HEK293 (cell line): ENCODE measurements around the gene CUL7.

Experiments
- CTCF ChIA-PET: fragments of 350-600 bp; formaldehyde crosslinking; extraction: SDS; loops from one replicate; lab custom pipeline; 2021; ENCODE audit warnings: antibody characterized with exemption; lab: Yijun Ruan, JAX
- POLR2A ChIA-PET: fragments of 300-600 bp; formaldehyde crosslinking; extraction: SDS; loops from one replicate; lab custom pipeline; 2020; ENCODE audit warnings: antibody characterized with exemption, inconsistent platforms; lab: Yijun Ruan, JAX
- H3K27ac ChIP-seq: fragments of 200-500 bp; sonication (Bioruptor generic); 2 replicates; pipeline ENCODE4 v1.5.1; 2014; ENCODE audit warnings: low read depth, low read length, control low read depth, inconsistent platforms; ENCODE audit errors: extremely low read depth
- H3K36me3 ChIP-seq, 2 experiments: fragments of 200-500 bp in 1 of 2; sonication (Bioruptor generic) in 1 of 2; 1 replicate in 1 of 2; 2 replicates in 1 of 2; pipeline ENCODE4 v1.5.1; 2014 to 2017; ENCODE audit warnings: inconsistent platforms in 2 of 2, low read length in 2 of 2; ENCODE audit not compliant: control insufficient read depth in 2 of 2, insufficient read depth in 1 of 2
- H3K4me1 ChIP-seq: fragments of 200-500 bp; sonication (Bioruptor generic); 2 replicates; pipeline ENCODE4 v1.5.1; 2014; ENCODE audit warnings: mild to moderate bottlenecking, low read length, inconsistent platforms; ENCODE audit not compliant: control insufficient read depth, insufficient read depth
- H3K4me3 ChIP-seq: 2 replicates; pipeline ENCODE4 v1.5.1; 2011; ENCODE audit warnings: low read depth, mild to moderate bottlenecking, control low read depth, low read length, moderate library complexity
- H3K9me3 ChIP-seq: fragments of 200-500 bp; sonication (Bioruptor generic); 2 replicates; pipeline ENCODE4 v1.5.1; 2014; ENCODE audit warnings: low read depth, low read length, inconsistent platforms; ENCODE audit not compliant: control insufficient read depth, insufficient read depth
- AEBP2 ChIP-seq: fragments of 450-650 bp; formaldehyde crosslinking; IDR thresholded peaks from 2 replicates; pipeline ENCODE4 v1.5.1; 2016; ENCODE audit warnings: missing biosample characterization, missing genetic modification characterization, borderline replicate concordance
- FEZF1 ChIP-seq: fragments of 450-650 bp; formaldehyde crosslinking; IDR thresholded peaks from 2 replicates; pipeline ENCODE4 v1.5.1; 2016; ENCODE audit warnings: missing biosample characterization, missing genetic modification characterization
- GLIS1 ChIP-seq: fragments of 450-650 bp; formaldehyde crosslinking; IDR thresholded peaks from 2 replicates; pipeline ENCODE4 v1.5.1; 2016; ENCODE audit warnings: missing biosample characterization, missing genetic modification characterization
- HOXD13 ChIP-seq: sonication (generic); formaldehyde crosslinking; IDR thresholded peaks from 2 replicates; pipeline ENCODE4 v1.8.0; 2022; ENCODE audit warnings: missing genetic modification reagents, borderline replicate concordance
- IKZF3 ChIP-seq: fragments of 450-650 bp; IDR thresholded peaks from 2 replicates; pipeline ENCODE4 v1.5.0; 2018; ENCODE audit warnings: missing biosample characterization, mild to moderate bottlenecking, missing genetic modification characterization, moderate library complexity
- MZF1 ChIP-seq: fragments of 450-650 bp; formaldehyde crosslinking; IDR thresholded peaks from 2 replicates; pipeline ENCODE4 v1.5.1; 2017; ENCODE audit warnings: missing biosample characterization, missing genetic modification characterization, borderline replicate concordance
- OSR2 ChIP-seq: fragments of 450-650 bp; formaldehyde crosslinking; IDR thresholded peaks from 2 replicates; pipeline ENCODE4 v1.5.1; 2016; ENCODE audit warnings: missing biosample characterization, missing genetic modification characterization
- SP7 ChIP-seq: fragments of 450-650 bp; formaldehyde crosslinking; IDR thresholded peaks from 2 replicates; pipeline ENCODE4 v1.5.1; 2016; ENCODE audit warnings: missing biosample characterization, missing genetic modification characterization
- WT1 ChIP-seq: fragments of 450-650 bp; formaldehyde crosslinking; IDR thresholded peaks from 2 replicates; pipeline ENCODE4 v1.5.1; 2016; ENCODE audit warnings: missing biosample characterization, missing genetic modification characterization
- ZBTB48 ChIP-seq: fragments of 450-650 bp; formaldehyde crosslinking; IDR thresholded peaks from 2 replicates; pipeline ENCODE4 v1.5.1; 2016; ENCODE audit warnings: missing biosample characterization, missing genetic modification characterization
- ZNF10 ChIP-seq: fragments of 450-650 bp; formaldehyde crosslinking; IDR thresholded peaks from 2 replicates; pipeline ENCODE4 v1.5.1; 2017; ENCODE audit warnings: missing biosample characterization, missing genetic modification characterization
- ZNF133 ChIP-seq: fragments of 450-650 bp; formaldehyde crosslinking; IDR thresholded peaks from 2 replicates; pipeline ENCODE4 v1.5.1; 2016; ENCODE audit warnings: missing biosample characterization, missing genetic modification characterization
- ZNF138 ChIP-seq: fragments of 450-650 bp; formaldehyde crosslinking; IDR thresholded peaks from 2 replicates; pipeline ENCODE4 v1.5.1; 2016; ENCODE audit warnings: missing biosample characterization, missing genetic modification characterization, borderline replicate concordance
- ZNF2 ChIP-seq: fragments of 450-650 bp; formaldehyde crosslinking; IDR thresholded peaks from 2 replicates; pipeline ENCODE4 v1.5.1; 2016; ENCODE audit warnings: missing biosample characterization, missing genetic modification characterization
- ZNF324 ChIP-seq: fragments of 450-650 bp; formaldehyde crosslinking; IDR thresholded peaks from 2 replicates; pipeline ENCODE4 v1.5.1; 2016; ENCODE audit warnings: missing biosample characterization, missing genetic modification characterization
- ZNF341 ChIP-seq: fragments of 450-650 bp; formaldehyde crosslinking; IDR thresholded peaks from 2 replicates; pipeline ENCODE4; 2016; ENCODE audit warnings: low read depth, missing biosample characterization, missing genetic modification characterization
- ZNF366 ChIP-seq: fragments of 450-650 bp; formaldehyde crosslinking; conservative IDR thresholded peaks from 2 replicates; pipeline ENCODE4 v1.5.1; 2016; ENCODE audit warnings: missing biosample characterization, missing genetic modification characterization
- ZNF433 ChIP-seq: fragments of 450-650 bp; formaldehyde crosslinking; IDR thresholded peaks from 2 replicates; pipeline ENCODE4 v1.5.1; 2016; ENCODE audit warnings: missing biosample characterization, missing genetic modification characterization, low read depth
- ZNF514 ChIP-seq: fragments of 450-650 bp; formaldehyde crosslinking; IDR thresholded peaks from 2 replicates; pipeline ENCODE4 v1.5.1; 2016; ENCODE audit warnings: missing biosample characterization, missing genetic modification characterization
- ZNF548 ChIP-seq: fragments of 450-650 bp; formaldehyde crosslinking; IDR thresholded peaks from 2 replicates; pipeline ENCODE4 v1.5.1; 2016; ENCODE audit warnings: missing biosample characterization, missing genetic modification characterization
- ZNF621 ChIP-seq: fragments of 450-650 bp; formaldehyde crosslinking; IDR thresholded peaks from 2 replicates; pipeline ENCODE4 v1.5.1; 2017; ENCODE audit warnings: missing biosample characterization, missing genetic modification characterization
- ZNF777 ChIP-seq: fragments of 450-650 bp; formaldehyde crosslinking; IDR thresholded peaks from 2 replicates; pipeline ENCODE4 v1.5.1; 2017; ENCODE audit warnings: missing biosample characterization, missing genetic modification characterization, borderline replicate concordance
- ZNF785 ChIP-seq: fragments of 450-650 bp; formaldehyde crosslinking; IDR thresholded peaks from 2 replicates; pipeline ENCODE4 v1.5.1; 2016; ENCODE audit warnings: missing biosample characterization, missing genetic modification characterization
- ZXDB ChIP-seq: fragments of 450-650 bp; formaldehyde crosslinking; IDR thresholded peaks from 2 replicates; pipeline ENCODE4 v1.5.1; 2016; ENCODE audit warnings: missing biosample characterization, missing genetic modification characterization
- TF ChIP-seq, protein P1 (sequence below): fragments of 450-650 bp; formaldehyde crosslinking; IDR thresholded peaks from 2 replicates; pipeline ENCODE4 v1.5.1; 2016; ENCODE audit warnings: missing biosample characterization, missing genetic modification characterization
- TF ChIP-seq, protein P2 (sequence below): fragments of 450-650 bp; formaldehyde crosslinking; IDR thresholded peaks from 2 replicates; pipeline ENCODE4 v1.5.1; 2016; ENCODE audit warnings: missing biosample characterization, missing genetic modification characterization
- TF ChIP-seq, protein P3 (sequence below): fragments of 450-650 bp; formaldehyde crosslinking; conservative IDR thresholded peaks from 2 replicates; pipeline ENCODE4 v1.5.1; 2016; ENCODE audit warnings: low read depth, missing biosample characterization, missing genetic modification characterization

The CUL7 gene

GRCh38 chr6:43091020-43091419 lies 37.4 kb upstream of the CUL7 start (continued):
- TF ChIP-seq, protein P1, sequence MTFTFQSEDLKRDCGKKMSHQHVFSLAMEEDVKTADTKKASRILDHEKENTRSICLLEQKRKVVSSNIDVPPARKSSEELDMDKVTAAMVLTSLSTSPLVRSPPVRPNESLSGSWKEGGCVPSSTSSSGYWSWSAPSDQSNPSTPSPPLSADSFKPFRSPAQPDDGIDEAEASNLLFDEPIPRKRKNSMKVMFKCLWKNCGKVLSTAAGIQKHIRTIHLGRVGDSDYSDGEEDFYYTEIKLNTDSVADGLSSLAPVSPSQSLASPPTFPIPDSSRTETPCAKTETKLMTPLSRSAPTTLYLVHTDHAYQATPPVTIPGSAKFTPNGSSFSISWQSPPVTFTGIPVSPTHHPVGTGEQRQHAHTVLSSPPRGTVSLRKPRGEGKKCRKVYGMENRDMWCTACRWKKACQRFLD (tag by site-specific recombination), result no peak
- TF ChIP-seq ZNF138 (tag by site-specific recombination), result no peak

DNA sequence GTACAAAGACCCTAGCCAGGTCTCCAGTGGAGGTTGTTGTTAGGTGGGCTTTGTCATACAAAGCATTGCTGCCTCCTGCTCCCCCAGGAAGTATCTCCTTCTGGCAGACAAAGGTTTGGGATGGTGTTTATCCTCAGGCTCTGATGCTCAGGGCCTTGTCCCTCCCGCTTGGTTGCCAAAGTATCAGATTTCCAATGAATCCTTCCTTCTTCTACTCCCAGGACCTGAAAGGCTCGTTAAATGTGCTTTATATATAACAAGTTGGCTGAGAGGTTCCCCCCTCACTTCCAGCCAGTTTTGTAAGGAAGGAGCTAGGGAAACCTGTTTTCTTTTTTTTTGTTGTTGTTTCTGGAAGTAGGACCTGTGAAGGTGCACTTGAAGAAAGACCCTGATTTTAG lies 36.9 kb upstream of the CUL7 start:
- H3K4me3 ChIP-seq, result no peak overlapping the region
- H3K36me3 ChIP-seq, result no peaks in the 10 kb centered on the region
- ChIA-PET POLR2A (interaction anchor here (1.1 to 1.6 kb wide), 2 partner anchors 10 to 76 kb away, joined by 3 read pairs; partner anchors contain the start of genes KLHDC3 and MEA1), CTCF (interaction anchor here (0.6 to 1.6 kb wide), 7 partner anchors 8 to 428 kb away, joined by 3 to 4 read pairs (median 3); partner anchors contain the start of gene DNPH1)
- H3K27ac ChIP-seq, result peak overlapping the region; percentile 75
- no peaks in the 10 kb centered on the region for H3K9me3 ChIP-seq
- peaks cover 41% of the 10 kb centered on the region for H3K4me1 ChIP-seq
- TF ChIP-seq OSR2 (peak; percentile 59), ZNF2 (tag by site-specific recombination) (no peak), ZNF433 (tag by site-specific recombination) (no peak), FEZF1 (tag by site-specific recombination) (peak; percentile 77), ZBTB48 (tag by site-specific recombination) (0 out of 2 replicates have a peak, but pooled peaks have one; percentile 23), ZNF10 (no peak), AEBP2 (tag by site-specific recombination) (no peak), ZNF366 (peak; percentile 80), GLIS1 (tag by site-specific recombination) (peak; percentile 81), SP7 (tag by site-specific recombination) (0 out of 2 replicates have a peak, but pooled peaks have one; percentile 21), IKZF3 (tag by site-specific recombination) (peak; percentile 82; the same call in 1 of the 2 replicates), ZXDB (peak; percentile 57; the same call in 1 of the 2 replicates), WT1 (tag by site-specific recombination) (peak; percentile 95), MZF1 (peak; percentile 63), ZNF341 (tag by site-specific recombination) (peak; percentile 41; the same call in 1 of the 2 replicates), ZNF621 (tag by site-specific recombination) (no peak), ZNF548 (no peak), ZNF785 (tag by site-specific recombination) (no peak), HOXD13 (CRISPR knock-in tag) (peak; percentile 54; the same call in 1 of the 2 replicates), ZNF324 (tag by site-specific recombination) (no peak), ZNF514 (no peak), ZNF777 (no peak), ZNF133 (tag by site-specific recombination) (no peak)
- TF ChIP-seq, protein P2, sequence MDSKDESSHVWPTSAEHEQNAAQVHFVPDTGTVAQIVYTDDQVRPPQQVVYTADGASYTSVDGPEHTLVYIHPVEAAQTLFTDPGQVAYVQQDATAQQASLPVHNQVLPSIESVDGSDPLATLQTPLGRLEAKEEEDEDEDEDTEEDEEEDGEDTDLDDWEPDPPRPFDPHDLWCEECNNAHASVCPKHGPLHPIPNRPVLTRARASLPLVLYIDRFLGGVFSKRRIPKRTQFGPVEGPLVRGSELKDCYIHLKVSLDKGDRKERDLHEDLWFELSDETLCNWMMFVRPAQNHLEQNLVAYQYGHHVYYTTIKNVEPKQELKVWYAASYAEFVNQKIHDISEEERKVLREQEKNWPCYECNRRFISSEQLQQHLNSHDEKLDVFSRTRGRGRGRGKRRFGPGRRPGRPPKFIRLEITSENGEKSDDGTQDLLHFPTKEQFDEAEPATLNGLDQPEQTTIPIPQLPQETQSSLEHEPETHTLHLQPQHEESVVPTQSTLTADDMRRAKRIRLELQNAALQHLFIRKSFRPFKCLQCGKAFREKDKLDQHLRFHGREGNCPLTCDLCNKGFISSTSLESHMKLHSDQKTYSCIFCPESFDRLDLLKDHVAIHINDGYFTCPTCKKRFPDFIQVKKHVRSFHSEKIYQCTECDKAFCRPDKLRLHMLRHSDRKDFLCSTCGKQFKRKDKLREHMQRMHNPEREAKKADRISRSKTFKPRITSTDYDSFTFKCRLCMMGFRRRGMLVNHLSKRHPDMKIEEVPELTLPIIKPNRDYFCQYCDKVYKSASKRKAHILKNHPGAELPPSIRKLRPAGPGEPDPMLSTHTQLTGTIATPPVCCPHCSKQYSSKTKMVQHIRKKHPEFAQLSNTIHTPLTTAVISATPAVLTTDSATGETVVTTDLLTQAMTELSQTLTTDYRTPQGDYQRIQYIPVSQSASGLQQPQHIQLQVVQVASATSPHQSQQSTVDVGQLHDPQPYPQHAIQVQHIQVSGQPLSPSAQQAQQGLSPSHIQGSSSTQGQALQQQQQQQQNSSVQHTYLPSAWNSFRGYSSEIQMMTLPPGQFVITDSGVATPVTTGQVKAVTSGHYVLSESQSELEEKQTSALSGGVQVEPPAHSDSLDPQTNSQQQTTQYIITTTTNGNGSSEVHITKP (tag by site-specific recombination), result 0 out of 2 replicates have a peak, but pooled peaks have one; percentile 11
- TF ChIP-seq, protein P3, sequence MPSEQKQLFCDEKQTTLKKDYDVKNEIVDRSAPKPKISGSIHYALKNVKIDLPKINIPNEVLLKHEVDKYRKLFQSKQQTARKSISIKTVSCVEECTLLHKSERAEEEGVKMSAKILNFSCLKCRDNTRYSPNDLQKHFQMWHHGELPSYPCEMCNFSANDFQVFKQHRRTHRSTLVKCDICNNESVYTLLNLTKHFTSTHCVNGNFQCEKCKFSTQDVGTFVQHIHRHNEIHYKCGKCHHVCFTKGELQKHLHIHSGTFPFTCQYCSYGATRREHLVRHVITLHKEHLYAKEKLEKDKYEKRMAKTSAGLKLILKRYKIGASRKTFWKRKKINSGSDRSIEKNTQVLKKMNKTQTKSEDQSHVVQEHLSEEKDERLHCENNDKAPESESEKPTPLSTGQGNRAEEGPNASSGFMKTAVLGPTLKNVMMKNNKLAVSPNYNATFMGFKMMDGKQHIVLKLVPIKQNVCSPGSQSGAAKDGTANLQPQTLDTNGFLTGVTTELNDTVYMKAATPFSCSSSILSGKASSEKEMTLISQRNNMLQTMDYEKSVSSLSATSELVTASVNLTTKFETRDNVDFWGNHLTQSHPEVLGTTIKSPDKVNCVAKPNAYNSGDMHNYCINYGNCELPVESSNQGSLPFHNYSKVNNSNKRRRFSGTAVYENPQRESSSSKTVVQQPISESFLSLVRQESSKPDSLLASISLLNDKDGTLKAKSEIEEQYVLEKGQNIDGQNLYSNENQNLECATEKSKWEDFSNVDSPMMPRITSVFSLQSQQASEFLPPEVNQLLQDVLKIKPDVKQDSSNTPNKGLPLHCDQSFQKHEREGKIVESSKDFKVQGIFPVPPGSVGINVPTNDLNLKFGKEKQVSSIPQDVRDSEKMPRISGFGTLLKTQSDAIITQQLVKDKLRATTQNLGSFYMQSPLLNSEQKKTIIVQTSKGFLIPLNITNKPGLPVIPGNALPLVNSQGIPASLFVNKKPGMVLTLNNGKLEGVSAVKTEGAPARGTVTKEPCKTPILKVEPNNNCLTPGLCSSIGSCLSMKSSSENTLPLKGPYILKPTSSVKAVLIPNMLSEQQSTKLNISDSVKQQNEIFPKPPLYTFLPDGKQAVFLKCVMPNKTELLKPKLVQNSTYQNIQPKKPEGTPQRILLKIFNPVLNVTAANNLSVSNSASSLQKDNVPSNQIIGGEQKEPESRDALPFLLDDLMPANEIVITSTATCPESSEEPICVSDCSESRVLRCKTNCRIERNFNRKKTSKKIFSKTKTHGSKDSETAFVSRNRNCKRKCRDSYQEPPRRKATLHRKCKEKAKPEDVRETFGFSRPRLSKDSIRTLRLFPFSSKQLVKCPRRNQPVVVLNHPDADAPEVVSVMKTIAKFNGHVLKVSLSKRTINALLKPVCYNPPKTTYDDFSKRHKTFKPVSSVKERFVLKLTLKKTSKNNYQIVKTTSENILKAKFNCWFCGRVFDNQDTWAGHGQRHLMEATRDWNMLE (tag by site-specific recombination), result no peak
